ENCODE results near the gene PKM.

Gene PKM

GRCh38 chr15:72183781-72184164 is 47.2 kb downstream of the PKM start:
- no peak overlapping the region for H3K27ac ChIP-seq

GRCh38 chr15:72182673-72183072 is 48.3 kb downstream of the PKM start:
- no peak for TF ChIP-seq ZFX (IDR thresholded peaks at IDR 0.05; ENCODE audit: borderline replicate concordance)
- TF ChIP-seq, protein P1, sequence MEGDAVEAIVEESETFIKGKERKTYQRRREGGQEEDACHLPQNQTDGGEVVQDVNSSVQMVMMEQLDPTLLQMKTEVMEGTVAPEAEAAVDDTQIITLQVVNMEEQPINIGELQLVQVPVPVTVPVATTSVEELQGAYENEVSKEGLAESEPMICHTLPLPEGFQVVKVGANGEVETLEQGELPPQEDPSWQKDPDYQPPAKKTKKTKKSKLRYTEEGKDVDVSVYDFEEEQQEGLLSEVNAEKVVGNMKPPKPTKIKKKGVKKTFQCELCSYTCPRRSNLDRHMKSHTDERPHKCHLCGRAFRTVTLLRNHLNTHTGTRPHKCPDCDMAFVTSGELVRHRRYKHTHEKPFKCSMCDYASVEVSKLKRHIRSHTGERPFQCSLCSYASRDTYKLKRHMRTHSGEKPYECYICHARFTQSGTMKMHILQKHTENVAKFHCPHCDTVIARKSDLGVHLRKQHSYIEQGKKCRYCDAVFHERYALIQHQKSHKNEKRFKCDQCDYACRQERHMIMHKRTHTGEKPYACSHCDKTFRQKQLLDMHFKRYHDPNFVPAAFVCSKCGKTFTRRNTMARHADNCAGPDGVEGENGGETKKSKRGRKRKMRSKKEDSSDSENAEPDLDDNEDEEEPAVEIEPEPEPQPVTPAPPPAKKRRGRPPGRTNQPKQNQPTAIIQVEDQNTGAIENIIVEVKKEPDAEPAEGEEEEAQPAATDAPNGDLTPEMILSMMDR (IDR thresholded peaks at IDR 0.05), result no peak
- H3K27ac ChIP-seq, result no peak overlapping the region

More at GRCh38 chr15:72183781-72184164, 47.2 kb downstream of the PKM start:
- TF ChIP-seq, protein P1 (IDR thresholded peaks at IDR 0.05), result no peak
- TF ChIP-seq ZFX (IDR thresholded peaks at IDR 0.05; ENCODE audit: borderline replicate concordance), result no peak

DNA sequence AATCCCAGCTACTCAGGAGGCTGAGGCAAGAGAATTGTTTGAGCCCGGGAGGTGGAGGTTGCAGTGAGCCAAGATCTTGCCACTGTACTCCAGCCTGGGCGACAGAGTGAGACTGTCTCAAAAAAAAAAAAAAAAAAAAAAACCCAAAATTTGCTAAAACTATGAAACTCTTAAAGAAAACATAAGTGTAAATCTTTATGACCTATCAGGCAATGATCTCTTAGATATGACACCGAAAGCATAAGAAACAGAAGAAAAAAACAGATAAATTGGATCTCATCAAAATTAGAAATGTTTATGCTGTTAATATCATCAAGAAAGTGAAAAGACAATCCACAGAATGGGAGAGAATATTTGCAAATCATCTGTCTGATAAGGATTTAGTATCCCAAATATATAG is 48.7 kb downstream of the PKM start:
- no peak overlapping the region for H3K27ac ChIP-seq
- TF ChIP-seq, protein P1 (IDR thresholded peaks at IDR 0.05), result no peak
- no peak for TF ChIP-seq ZFX (IDR thresholded peaks at IDR 0.05; ENCODE audit: borderline replicate concordance)

DNA sequence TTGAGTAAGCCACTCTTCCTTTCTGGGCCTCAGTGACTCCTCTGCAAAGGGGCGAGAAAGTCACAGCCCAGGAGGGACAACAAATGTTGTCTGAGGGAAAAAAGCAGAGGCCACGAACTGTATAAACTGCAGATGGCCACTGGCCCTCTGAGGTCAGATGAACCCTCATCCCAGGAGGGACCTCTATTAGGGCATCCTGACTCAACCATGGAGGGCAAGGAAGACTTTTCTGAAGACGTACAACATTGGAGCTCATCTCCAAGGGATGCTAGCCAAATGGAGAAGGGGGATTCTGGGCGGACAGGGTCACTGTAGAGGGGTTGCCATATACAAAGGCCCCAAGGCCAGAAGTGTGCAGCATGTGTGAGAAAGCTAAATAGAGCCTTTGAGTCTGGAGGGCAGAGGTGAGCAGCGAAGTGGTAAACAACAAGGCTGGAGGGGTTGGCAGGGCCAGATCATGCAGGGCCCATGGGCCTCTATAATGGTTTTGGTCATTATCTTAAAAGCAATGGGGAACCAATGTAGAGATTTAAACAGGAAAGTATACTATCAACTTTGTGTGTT is 50.1 kb downstream of the PKM start:
- TF ChIP-seq, protein P1 (IDR thresholded peaks at IDR 0.05), result no peak
- TF ChIP-seq ZFX (IDR thresholded peaks at IDR 0.05; ENCODE audit: borderline replicate concordance), result no peak
- H3K27ac ChIP-seq, result no peak overlapping the region

DNA sequence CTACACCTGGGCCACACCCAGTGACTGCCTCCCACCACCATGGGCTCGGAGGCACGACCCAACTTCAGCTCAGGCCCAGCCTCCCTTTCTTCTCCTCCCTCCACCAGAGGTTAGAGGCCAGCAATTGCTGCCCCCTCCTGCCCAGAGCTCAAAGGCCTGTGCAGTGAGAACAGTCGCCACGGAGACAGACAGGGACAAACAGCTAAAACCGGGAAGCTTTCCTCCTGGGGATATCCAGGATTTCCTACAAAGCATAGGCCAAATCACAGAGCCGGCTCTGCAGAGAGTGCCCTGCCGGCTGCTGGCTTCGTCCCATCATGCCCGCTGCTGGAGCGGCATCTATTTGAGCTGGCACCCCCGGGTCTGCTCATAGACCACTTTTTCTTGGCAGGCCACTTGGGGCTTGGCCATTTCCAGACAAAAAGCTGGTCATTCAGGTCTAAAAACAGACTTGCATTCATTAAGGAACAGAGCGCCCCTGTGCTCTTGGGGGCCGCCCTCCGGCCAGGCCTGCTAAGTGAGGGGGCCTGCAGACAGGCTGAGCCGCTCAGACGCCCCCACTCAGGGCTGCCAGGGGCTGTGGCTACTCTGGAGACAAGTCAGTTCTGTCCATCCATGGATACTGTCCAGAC is 50.9 kb downstream of the PKM start:
- TF ChIP-seq, protein P1 (IDR thresholded peaks at IDR 0.05), result no peak
- no peak for TF ChIP-seq ZFX (IDR thresholded peaks at IDR 0.05; ENCODE audit: borderline replicate concordance)
- H3K27ac ChIP-seq, result no peak overlapping the region

DNA sequence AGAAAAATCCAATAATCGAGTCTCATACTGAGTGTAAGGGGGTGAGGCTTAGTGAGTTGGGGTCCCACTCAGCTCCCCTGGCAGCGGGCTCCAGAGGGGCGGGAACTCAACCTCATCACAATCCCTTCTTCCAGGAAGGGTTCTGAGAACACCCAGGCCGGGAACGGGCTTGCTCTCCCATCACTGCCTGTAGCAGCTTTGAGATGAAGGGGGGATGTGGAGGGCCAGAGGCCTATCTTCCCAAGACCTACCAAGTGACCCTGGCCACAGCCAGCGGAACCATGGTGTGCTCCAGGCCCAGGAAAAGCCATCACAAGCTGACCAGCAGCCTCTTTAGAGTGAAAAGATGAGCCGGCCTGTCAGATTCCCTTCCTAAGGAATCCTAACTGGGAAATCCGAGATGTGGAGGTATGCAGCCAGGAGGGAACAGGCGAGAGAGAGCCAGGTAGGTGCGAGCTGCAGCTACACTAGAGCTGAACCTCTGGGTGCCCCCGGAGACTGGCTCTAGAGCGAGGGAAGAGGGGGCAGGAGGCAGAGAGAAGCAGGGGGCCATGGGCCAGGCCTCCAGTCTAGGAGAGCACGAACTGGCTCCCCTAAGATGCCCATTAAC is 51.9 kb downstream of the PKM start:
- no peak for TF ChIP-seq ZFX (IDR thresholded peaks at IDR 0.05; ENCODE audit: borderline replicate concordance)
- TF ChIP-seq, protein P1 (IDR thresholded peaks at IDR 0.05), result no peak
- no peak overlapping the region for H3K27ac ChIP-seq

DNA sequence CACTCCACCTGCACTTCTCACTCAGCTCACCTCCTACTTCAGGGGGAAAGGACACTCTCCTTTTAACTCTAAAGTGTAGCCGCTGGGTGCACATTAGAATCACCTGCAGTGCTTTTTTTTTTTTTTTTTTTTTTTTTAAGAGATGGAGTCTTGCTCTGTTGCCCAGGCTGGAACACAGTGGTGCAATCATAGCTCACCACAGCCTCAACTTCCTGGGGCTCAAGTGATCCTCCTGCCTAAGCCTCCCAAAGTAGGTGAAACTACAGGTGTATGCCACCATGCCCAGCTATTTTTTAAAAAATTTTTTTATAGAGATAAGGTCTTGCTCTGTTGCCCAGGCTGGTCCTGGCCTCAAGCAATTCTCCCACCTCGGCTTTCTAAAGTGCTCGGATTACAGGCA is 54.2 kb downstream of the PKM start:
- TF ChIP-seq, protein P1 (IDR thresholded peaks at IDR 0.05), result no peak
- TF ChIP-seq ZFX (IDR thresholded peaks at IDR 0.05; ENCODE audit: borderline replicate concordance), result no peak
- H3K27ac ChIP-seq, result no peak overlapping the region

Measured in 22Rv1 (cell line).